Measurements from ENCODE around the gene ENPEP. TPM values are rescaled to one million over a fixed set of nuclear protein-coding genes. Genes with fewer than 3 reads are reported as not detected.

The ENPEP gene
- total RNA-seq, 1 donor from 2014 or later: not detected

DNA sequence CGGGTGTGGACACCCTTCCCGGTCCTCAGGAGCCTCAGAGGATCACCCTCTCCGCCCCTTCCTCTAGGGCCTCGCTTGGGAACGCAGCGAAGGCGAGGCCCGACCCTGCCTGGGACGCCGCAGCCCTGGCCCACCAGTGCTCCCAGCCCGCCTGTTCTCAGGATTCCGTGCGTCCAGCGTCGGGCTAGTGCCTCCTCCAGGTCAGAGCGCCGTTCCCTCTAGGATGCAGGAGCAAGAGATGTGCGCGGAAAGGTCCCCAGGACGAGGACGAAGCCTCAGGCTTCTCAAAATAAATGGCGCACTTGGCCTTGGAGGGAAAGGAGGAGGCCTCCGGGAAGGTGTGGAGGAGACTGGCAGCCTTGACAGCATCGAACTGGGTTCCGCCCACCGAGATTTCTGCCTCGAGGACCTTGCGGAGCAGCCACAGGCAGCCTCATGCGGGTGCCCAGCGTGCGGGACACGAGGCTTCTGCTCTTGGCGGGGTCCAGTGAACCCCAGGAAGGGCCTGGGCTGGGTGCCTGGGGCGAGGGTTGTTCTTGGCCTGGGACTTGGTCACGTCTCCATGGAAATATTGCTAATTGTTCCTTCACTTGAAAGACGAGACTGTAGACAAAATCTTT lies 111.8 kb downstream of the ENPEP start:
- Histone ChIP-seq H3K36me3 (ENCODE audit: control insufficient read depth, insufficient read depth, low read length) (no peaks in the 10 kb centered on the region), H3K4me3 (ENCODE audit: low read depth, low read length) (no peak overlapping the region), H3K27me3 (ENCODE audit: control insufficient read depth, insufficient read depth, low read length) (no peaks in the 10 kb centered on the region)
- TF ChIP-seq, protein P1, sequence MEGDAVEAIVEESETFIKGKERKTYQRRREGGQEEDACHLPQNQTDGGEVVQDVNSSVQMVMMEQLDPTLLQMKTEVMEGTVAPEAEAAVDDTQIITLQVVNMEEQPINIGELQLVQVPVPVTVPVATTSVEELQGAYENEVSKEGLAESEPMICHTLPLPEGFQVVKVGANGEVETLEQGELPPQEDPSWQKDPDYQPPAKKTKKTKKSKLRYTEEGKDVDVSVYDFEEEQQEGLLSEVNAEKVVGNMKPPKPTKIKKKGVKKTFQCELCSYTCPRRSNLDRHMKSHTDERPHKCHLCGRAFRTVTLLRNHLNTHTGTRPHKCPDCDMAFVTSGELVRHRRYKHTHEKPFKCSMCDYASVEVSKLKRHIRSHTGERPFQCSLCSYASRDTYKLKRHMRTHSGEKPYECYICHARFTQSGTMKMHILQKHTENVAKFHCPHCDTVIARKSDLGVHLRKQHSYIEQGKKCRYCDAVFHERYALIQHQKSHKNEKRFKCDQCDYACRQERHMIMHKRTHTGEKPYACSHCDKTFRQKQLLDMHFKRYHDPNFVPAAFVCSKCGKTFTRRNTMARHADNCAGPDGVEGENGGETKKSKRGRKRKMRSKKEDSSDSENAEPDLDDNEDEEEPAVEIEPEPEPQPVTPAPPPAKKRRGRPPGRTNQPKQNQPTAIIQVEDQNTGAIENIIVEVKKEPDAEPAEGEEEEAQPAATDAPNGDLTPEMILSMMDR (IDR thresholded peaks at IDR 0.05; ENCODE audit: insufficient read depth, low read length, severe bottlenecking): no peak
- DNase-seq (ENCODE audit: low read depth): no peak
- no peak for FAIRE-seq

DNA sequence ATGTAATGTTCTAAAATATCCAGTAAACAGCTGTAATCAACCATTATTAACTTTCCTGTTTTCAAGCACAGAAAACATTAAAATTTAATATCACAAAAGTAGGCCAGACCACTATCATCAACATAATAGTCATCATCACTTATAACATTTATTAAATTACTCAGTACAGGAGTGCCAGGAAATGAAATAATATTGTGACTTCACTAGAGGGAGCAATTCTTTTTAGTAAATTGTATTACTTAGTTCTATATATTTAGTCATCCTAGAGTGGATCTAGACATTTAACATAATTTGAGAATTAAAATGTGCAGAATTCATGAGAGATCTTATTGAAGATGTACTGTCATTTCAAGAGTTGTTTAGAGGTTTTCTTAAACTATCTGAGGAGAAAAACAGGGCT lies 113.3 kb downstream of the ENPEP start:
- TF ChIP-seq, protein P1 (IDR thresholded peaks at IDR 0.05; ENCODE audit: insufficient read depth, low read length, severe bottlenecking): no peak
- no peaks in the 10 kb centered on the region for H3K27me3 ChIP-seq (ENCODE audit: control insufficient read depth, insufficient read depth, low read length)
- no peak for FAIRE-seq

DNA sequence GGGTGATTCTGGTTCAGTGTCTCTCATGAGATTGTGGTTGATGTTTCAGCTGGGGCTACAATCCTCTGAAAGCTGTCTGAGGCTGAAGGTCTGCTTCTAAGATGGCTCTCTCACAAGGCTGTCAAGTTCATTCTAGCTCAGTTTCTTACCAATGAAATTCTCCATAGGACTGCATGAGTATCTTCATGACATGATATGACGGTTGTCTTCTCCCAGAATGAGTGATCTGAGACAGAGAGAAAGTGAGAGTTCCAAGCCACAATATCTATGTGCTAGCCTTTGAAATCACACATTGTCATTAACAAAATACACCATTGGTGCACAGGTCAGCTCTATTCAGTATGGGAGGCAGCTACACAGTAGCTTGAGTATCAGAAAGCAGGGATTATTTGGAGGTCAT lies 119.6 kb downstream of the ENPEP start:
- H3K27me3 ChIP-seq (ENCODE audit: control insufficient read depth, insufficient read depth, low read length): no peaks in the 10 kb centered on the region
- TF ChIP-seq, protein P1 (IDR thresholded peaks at IDR 0.05; ENCODE audit: insufficient read depth, low read length, severe bottlenecking): no peak
- FAIRE-seq (no peak), DNase-seq (ENCODE audit: low read depth) (no peak)
- no peak overlapping the region for H3K4me3 ChIP-seq (ENCODE audit: low read depth, low read length)
- H3K36me3 ChIP-seq (ENCODE audit: control insufficient read depth, insufficient read depth, low read length): no peaks in the 10 kb centered on the region

More for the DNA sequence above, 113.3 kb downstream of the ENPEP start:
- peak; percentile 24 for DNase-seq (ENCODE audit: low read depth)
- Histone ChIP-seq H3K4me3 (ENCODE audit: low read depth, low read length) (no peak overlapping the region), H3K36me3 (ENCODE audit: control insufficient read depth, insufficient read depth, low read length) (no peaks in the 10 kb centered on the region)

DNA sequence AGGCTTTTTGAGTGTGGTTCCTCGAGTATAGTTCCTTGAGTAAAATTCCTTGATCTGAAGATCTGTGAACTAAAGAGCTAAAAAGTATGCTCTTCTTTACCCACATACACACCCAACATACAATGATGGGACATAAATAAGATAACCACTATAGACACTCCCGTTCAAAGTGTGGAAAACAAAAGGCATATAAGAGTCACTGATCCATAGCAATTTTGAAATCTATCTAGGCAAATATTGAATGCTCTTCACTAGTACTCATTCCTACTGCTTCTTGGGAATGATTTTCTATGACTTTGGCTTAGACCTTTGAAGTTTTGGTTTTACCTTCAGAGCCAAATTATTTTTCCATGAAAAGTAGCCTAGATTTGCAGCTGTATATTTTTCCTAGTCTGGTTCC lies 120.5 kb downstream of the ENPEP start:
- TF ChIP-seq, protein P1 (IDR thresholded peaks at IDR 0.05; ENCODE audit: insufficient read depth, low read length, severe bottlenecking): no peak
- H3K4me3 ChIP-seq (ENCODE audit: low read depth, low read length): no peak overlapping the region
- no peaks in the 10 kb centered on the region for H3K36me3 ChIP-seq (ENCODE audit: control insufficient read depth, insufficient read depth, low read length)
- DNase-seq (ENCODE audit: low read depth): no peak
- H3K27me3 ChIP-seq (ENCODE audit: control insufficient read depth, insufficient read depth, low read length): no peaks in the 10 kb centered on the region
- no peak for FAIRE-seq

DNA sequence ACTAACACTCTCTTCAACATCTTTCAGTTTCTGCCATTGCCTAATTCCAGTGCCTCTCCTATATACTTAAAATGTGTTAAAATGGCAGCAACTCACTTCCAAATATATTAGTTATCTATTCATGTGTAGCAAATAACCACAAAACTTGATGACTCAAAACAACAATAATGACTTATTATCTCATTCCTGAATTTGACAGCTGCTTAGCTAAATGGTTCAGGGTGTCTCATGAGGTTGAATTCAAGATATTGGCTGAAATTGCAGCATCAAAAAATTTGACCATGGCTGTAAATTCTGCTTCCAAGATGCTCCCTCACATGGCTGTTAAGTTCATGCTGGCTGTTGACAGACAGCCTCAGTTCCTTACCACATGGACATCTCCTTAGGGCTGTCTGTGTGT lies 121.6 kb downstream of the ENPEP start:
- no peak for FAIRE-seq
- DNase-seq (ENCODE audit: low read depth): no peak

More for the DNA sequence above, 121.6 kb downstream of the ENPEP start:
- H3K36me3 ChIP-seq (ENCODE audit: control insufficient read depth, insufficient read depth, low read length): no peaks in the 10 kb centered on the region
- TF ChIP-seq, protein P1 (IDR thresholded peaks at IDR 0.05; ENCODE audit: insufficient read depth, low read length, severe bottlenecking): no peak
- H3K27me3 ChIP-seq (ENCODE audit: control insufficient read depth, insufficient read depth, low read length): no peaks in the 10 kb centered on the region
- no peak overlapping the region for H3K4me3 ChIP-seq (ENCODE audit: low read depth, low read length)

All from bronchial epithelial cell (primary cell).